GM19452 (cell line): ENCODE measurements around the gene PHLPP1.

Experiments
- ATAC-seq: cut with Tn5 transposase; IDR thresholded peaks from one replicate; pipeline ENCODE4 v1.9.1; 2021; ENCODE audit not compliant: unreplicated experiment

Gene PHLPP1

DNA sequence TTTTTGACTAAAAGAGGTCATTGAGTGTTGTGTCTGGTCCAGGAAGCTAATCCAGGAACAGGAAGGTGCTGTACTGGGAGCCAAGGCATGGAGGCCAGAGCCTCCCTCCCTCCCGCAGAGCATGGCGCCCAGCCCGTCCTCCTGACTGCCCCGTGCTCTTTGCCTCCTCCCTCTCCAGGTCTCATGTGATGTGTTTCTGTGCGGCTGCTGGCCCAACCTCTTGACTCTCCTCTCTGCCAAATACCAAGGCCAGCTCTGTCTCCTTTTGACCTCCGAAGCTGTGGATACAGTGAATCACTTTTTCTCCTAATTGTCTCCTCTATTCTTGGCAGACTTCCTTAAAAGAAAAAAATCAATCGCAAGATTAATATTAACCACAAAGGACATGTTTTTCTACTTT, 284.1 kb downstream of the PHLPP1 start:
- no peak for ATAC-seq

GRCh38 chr18:62999921-63000320, 284.6 kb downstream of the PHLPP1 start:
- ATAC-seq, result no peak

GRCh38 chr18:63000839-63001238, 285.5 kb downstream of the PHLPP1 start:
- no peak for ATAC-seq

DNA sequence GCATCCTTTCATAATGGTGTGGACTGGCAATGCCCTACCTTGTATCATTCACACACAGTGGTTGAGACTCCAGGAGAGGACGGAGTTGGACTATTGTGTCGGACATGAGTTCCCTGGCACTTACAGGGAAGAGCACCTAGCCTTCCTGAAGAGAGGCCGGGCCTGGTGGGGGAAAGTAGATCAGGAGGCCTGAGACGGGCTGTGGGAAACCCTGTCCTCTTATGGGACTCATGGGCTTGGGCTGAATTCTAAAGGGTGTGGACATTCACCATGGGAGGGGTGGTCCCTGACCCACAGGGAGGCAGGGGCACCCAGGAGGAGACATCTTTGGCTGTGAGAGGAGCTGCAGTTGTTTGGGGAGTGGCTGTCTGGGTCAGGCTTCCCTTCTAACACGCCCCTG, 286.5 kb downstream of the PHLPP1 start:
- no peak for ATAC-seq

- ATAC-seq, result no peak
These were observed 287.0 kb downstream of the PHLPP1 start for GRCh38 chr18:63002305-63002704.

GRCh38 chr18:63002803-63003445, 287.6 kb downstream of the PHLPP1 start:
- ATAC-seq, result no peak

DNA sequence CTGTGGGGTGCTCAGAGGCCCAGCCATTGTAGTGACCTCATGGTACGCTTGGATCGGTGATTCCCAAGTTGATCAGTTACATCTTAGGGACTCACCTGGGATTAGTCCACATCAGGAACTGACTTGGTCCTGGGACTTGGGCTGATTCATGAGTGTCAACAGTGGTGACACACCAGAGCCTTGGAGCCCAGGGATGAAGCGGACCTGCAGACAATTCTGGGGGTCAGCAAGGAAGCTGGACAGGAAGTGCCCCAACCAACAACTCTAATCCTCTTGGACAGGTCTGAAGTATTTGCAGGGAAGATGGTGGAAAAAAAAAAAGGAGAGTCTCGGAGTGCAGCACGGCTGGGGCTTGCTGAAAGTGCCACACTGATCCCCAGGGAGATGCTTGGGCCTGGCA, 288.6 kb downstream of the PHLPP1 start:
- no peak for ATAC-seq

DNA sequence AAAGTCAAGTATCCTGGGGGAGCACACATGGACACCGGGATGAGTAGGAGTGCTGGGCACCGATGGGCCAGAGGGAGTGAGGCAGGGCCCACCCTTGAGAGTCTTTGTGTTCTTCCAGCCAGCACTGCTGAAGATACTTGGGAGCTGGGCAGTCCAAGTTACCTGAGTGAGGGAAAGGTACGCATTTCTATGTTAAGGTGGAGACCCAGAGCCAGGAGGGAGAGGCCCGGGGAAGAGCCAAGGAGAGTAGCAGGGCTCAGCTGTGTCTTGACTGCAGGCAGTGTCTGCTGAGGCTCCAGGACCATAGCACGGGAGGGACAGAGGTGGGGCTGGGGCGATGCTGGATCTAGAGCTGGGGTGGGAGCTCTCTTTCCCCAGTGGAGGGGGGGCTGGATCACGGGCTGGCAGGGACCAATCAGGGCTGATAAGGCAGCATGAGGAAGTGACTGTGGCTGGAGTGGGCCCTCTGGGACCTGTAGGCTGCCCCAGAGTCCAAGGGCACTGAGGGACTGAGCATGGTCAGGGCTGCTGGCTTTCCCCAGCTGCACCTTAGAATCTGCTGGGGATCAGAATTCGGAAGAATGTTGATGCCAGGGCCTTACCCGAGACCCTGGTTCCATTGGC, 289.2 kb downstream of the PHLPP1 start:
- no peak for ATAC-seq

DNA sequence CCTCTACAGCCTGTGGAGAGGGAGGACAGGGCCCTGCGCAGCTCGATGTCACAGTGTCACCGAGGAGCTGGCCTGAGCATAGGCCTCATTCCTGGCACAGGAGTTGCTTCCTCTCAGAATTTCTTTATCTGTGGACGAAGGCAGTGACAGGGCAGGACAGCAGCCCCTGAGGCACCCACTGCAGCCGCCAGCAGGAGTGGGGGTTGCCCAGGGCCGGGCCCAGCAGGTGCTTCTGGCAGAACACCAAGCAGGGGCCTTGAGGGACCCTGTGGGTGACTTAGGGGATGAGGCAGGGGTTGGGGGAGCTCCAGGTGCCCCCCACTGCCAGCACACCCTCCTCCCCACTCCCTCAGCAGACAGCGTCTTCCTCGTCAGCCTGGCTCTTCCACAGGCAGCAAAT, 290.0 kb downstream of the PHLPP1 start:
- no peak for ATAC-seq

DNA sequence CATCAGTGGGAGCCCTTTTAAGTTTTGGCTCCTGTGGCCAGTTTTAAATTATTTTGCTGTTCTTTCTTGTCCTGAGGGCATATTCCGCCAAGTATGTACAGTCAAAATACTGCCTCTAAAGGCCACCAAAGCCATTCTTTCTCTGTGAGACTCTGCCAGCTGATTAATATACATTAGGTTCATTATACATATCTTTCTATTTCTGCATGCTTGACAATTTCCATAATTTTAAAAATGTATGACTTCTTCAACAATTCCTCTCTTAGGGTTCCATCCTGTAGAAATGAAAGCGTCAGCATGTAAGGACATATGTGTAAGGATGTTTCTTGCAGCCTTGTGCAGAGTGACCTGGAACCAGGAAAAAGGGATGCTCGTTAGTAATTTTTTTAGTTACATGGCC, 291.9 kb downstream of the PHLPP1 start:
- ATAC-seq, result no peak

DNA sequence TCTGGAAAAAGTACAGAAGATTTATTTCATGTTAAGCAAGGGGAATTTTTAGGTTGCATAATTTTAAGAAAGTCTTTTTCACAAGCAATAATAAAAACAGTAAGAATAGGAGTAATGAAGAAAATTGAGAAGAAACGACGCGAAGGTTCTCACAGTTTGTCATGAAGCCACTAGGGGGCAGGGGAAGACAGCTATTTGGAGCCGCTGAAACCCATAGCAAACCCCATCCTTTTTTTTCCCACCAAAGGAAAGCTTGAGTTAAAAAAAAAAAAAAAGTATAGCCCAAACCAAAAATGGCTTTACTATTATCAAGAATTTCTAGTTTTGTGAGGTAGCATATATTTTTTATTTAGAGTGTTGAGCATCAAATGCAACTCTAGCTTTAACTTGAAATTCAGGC, 300.9 kb downstream of the PHLPP1 start:
- ATAC-seq, result no peak

GRCh38 chr18:63017076-63017475, 301.7 kb downstream of the PHLPP1 start:
- ATAC-seq, result no peak

DNA sequence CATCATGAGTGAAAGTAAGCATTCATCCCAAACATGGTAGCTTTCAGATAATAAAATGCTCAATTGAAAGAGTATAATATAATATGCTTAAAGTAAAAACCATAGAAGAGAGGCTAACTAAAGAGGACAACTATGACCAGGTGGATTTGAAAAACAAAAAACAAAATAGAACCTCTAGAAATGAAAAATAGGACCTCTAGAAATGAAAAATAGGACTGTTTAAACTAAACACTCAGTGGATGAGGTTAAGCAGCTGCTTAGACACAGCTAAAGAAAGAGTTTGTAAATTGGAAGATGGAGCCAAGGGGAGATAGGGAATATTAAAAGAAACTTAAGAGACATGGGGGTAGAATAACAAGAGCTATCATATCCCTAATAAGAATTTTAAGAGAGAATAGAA, 302.6 kb downstream of the PHLPP1 start:
- ATAC-seq, result no peak

- no peak for ATAC-seq
These were observed 307.2 kb downstream of the PHLPP1 start for GRCh38 chr18:63022429-63023022.

DNA sequence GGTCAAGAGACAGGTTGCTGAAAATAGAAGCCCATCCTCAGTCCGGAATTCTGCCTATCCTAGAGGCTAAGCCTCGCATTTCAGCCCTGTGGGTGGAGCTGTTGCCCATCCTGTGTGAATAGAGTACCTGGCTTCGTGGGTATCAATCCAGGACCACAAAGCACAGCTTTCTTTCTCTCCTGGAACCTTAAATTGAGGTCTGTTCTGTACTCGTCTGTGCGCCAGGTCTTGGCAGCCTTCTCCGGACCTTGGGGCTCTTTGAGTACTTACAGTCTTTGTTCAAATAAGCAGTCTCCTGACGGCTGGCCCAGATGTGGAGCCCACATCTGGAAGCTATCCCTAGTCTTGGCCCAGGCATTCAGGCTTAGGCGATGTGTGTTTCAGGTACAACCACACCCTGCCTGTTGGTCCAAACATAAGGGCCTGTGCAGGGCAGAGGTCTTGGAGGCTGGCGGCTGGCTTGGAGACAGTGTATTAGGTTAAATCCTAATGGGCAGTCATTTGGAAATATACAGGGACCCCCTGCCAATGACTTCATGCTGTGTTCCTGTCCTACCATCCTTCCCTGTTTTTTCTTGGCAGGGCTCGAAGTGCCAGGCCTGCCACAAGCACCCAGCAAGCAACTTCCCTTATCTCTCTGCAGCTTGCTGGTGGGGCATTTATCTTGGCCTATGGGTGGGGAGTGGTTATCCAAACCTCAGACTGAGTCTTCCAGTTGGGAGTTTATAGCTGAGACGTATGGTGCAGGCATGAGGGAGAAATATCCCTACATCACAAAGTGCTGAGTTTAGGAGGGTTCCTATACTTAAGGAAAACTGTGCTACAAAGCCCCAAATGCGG, 310.1 kb downstream of the PHLPP1 start:
- ATAC-seq, result no peak

GRCh38 chr18:63028380-63028779, 313.0 kb downstream of the PHLPP1 start:
- ATAC-seq, result no peak
